GM12878 (cell line): ENCODE results near the gene COL6A1. TPM values are rescaled to one million over a fixed set of nuclear protein-coding genes. Genes with fewer than 3 reads are reported as not detected.

ENCODE experiments used
- ATAC-seq: fragments of 200-7000 bp; cut with Tn5 transposase; 3 replicates; pipeline ENCODE4 v1.9.1; 2020; ENCODE audit warnings: mild to moderate bottlenecking, moderate library complexity
- BruUV-seq: library from RNA; stranded (reverse); fragments of 400-500 nt; replicated peaks from 2 replicates; lab custom pipeline; 2021; lab: Mats Ljungman, UMichigan
- CTCF ChIA-PET: fragments of 300-600 bp; sonication (Branson Sonifier 250); formaldehyde crosslinking; extraction: SDS; loops from one replicate; lab custom pipeline; 2021; ENCODE audit warnings: inconsistent platforms; lab: Yijun Ruan, JAX
- POLR2A ChIA-PET: fragments of 350-600 bp; formaldehyde crosslinking; extraction: SDS; loops from one replicate; lab custom pipeline; 2021; ENCODE audit warnings: inconsistent platforms; lab: Charles Lee
- RAD21 ChIA-PET: fragments of 300-600 bp; sonication (Branson Sonifier 250); formaldehyde crosslinking; loops from one replicate; lab custom pipeline; 2023; ENCODE audit warnings: antibody characterized with exemption; ENCODE audit not compliant: unreplicated experiment; lab: Charles Lee
- SMC1A ChIA-PET: fragments of 300-600 bp; sonication (Branson Sonifier 250); formaldehyde crosslinking; loops from one replicate; lab custom pipeline; 2023; ENCODE audit not compliant: unreplicated experiment, uncharacterized antibody; lab: Charles Lee
- DNase-seq: peaks from one replicate; pipeline ENCODE4 v3.0.0-alpha.2; 2011; ENCODE audit warnings: low read depth, low spot score
- FAIRE-seq: peaks from 3 replicates; lab custom pipeline; 2011; peaks lifted over from hg19 to GRCh38; lab: Jason Lieb, UNC
- H2AFZ ChIP-seq: 2 replicates; pipeline ENCODE4 v1.6.0; 2011; ENCODE audit warnings: low read depth, low read length, control low read depth; ENCODE audit not compliant: control insufficient read depth
- H3K27ac ChIP-seq: 2 replicates; pipeline ENCODE4 v1.5.1; 2011; ENCODE audit warnings: control low read depth; ENCODE audit not compliant: control insufficient read depth, insufficient read depth
- H3K27me3 ChIP-seq, 2 experiments: replicated peaks in 1 of 2; 2 replicates each; pipeline versions ENCODE4 v1.6.0 to v1.6.1; 2011; ENCODE audit warnings: low read length in 1 of 2; ENCODE audit not compliant: control insufficient read depth in 2 of 2, insufficient read depth in 2 of 2
- H3K36me3 ChIP-seq, 2 experiments: 2 replicates each; pipeline ENCODE4 v1.5.1; 2011; ENCODE audit warnings: low read length in 1 of 2; ENCODE audit not compliant: control insufficient read depth in 2 of 2, insufficient read depth in 2 of 2
- H3K4me1 ChIP-seq: 2 replicates; pipeline ENCODE4 v1.6.1; 2011; ENCODE audit warnings: mild to moderate bottlenecking, low read length, moderate library complexity, mixed read lengths; ENCODE audit not compliant: control insufficient read depth, insufficient read depth
- H3K4me2 ChIP-seq: 2 replicates; pipeline ENCODE4 v1.6.0; 2011; ENCODE audit warnings: control low read depth; ENCODE audit not compliant: control insufficient read depth, insufficient read depth
- H3K4me3 ChIP-seq: fragments of 200-600 bp; sonication (generic); 2 replicates; pipeline ENCODE4 v1.5.1; 2016
- H3K79me2 ChIP-seq: 2 replicates; pipeline ENCODE4 v1.6.0; 2011; ENCODE audit warnings: low read length; ENCODE audit not compliant: control insufficient read depth, insufficient read depth
- H3K9ac ChIP-seq: 2 replicates; pipeline ENCODE4 v1.8.0; 2011; ENCODE audit warnings: low read length, control low read depth, mixed read lengths; ENCODE audit not compliant: control insufficient read depth, insufficient read depth
- H3K9me3 ChIP-seq: replicated peaks from 3 replicates; pipeline ENCODE4 v1.5.1; 2011; ENCODE audit warnings: mild to moderate bottlenecking, low read length; ENCODE audit not compliant: control insufficient read depth, insufficient read depth
- H4K20me1 ChIP-seq: 2 replicates; pipeline ENCODE4 v1.6.0; 2011; ENCODE audit not compliant: control insufficient read depth, insufficient read depth
- HCFC1 ChIP-seq: fragments of 150-350 bp; IDR thresholded peaks from 2 replicates; pipeline ENCODE4 v1.6.1; 2014; ENCODE audit warnings: low read length
- HDGF ChIP-seq: fragments of 450-650 bp; IDR thresholded peaks from 2 replicates; pipeline ENCODE4 v1.6.1; 2016; ENCODE audit warnings: antibody characterized with exemption
- MEF2A ChIP-seq: IDR thresholded peaks from 2 replicates; pipeline ENCODE4 v1.6.1; 2011; ENCODE audit warnings: low read depth, mild to moderate bottlenecking, low read length, moderate library complexity; ENCODE audit not compliant: insufficient read depth
- MYC ChIP-seq: IDR thresholded peaks from 2 replicates; pipeline ENCODE4 v1.6.1; 2011; ENCODE audit warnings: mild to moderate bottlenecking, low read length, moderate library complexity, inconsistent platforms; ENCODE audit not compliant: insufficient read depth, insufficient replicate concordance, insufficient read length, severe bottlenecking
- NFYB ChIP-seq: IDR thresholded peaks from 2 replicates; pipeline ENCODE4 v1.6.1; 2011; ENCODE audit warnings: low read depth, mild to moderate bottlenecking, low read length, improper control_type of control experiment, moderate library complexity; ENCODE audit not compliant: insufficient read depth
- NRF1 ChIP-seq: conservative IDR thresholded peaks from 2 replicates; pipeline ENCODE4 v1.6.1; 2011; ENCODE audit warnings: mild to moderate bottlenecking, low read depth, low read length, improper control_type of control experiment
- PAX8 ChIP-seq: fragments of 450-650 bp; IDR thresholded peaks from 2 replicates; pipeline ENCODE4 v1.6.1; 2017; ENCODE audit warnings: mild to moderate bottlenecking, moderate library complexity
- TAF1 ChIP-seq: IDR thresholded peaks from 2 replicates; pipeline ENCODE4 v1.6.1; 2011; ENCODE audit warnings: mild to moderate bottlenecking, low read depth, low read length, borderline replicate concordance
- WGBS: methylation state at CpG from one replicate; pipeline ENCODE4 v1.1.6; 2016; ENCODE audit warnings: low lambda C conversion rate; ENCODE audit not compliant: insufficient replicate concordance, insufficient coverage; ENCODE audit errors: missing lambda C conversion rate; 5-methylcytosine and 5-hydroxymethylcytosine counted together
- in situ Hi-C: fragments of 300-500 bp; cut with MboI; formaldehyde crosslinking; loops from 9 replicates; pipeline ENCODE4 v1.14.3; 2018; ENCODE audit warnings: mixed read lengths
- intact Hi-C: fragments of 100-400 bp; cut with micrococcal nuclease; formaldehyde crosslinking; loops from one replicate; pipeline ENCODE4 v1.14.2; 2022; ENCODE audit not compliant: unreplicated experiment
- polyA plus RNA-seq, 11 experiments: library from polyadenylated mRNA; depleted of rRNA in 4 of 11; unstranded in 6 of 11; stranded (reverse) in 5 of 11; fragments of >200 nt; fragmentation: Nextera tagmentation in 4 of 11; fragmentation: Illumina TruSeq in 1 of 11; extraction: Ambion mirVana in 4 of 11; extraction: Trizol in 1 of 11; gene quantifications; 1 replicate in 1 of 11; 2 replicates in 10 of 11; pipeline versions ENCODE4 v1.2.1 to v1.2.3, GENCODE V29; 2011 to 2016; ENCODE audit warnings: inconsistent platforms in 2 of 11, missing spikeins in 2 of 11, low read depth in 1 of 11
- total RNA-seq, 4 experiments: library from RNA; depleted of rRNA in 3 of 4; stranded (reverse); fragments of >200 nt in 3 of 4; fragmentation: Illumina TruSeq in 1 of 4; extraction: Trizol in 1 of 4; gene quantifications; 2 replicates each; pipeline versions ENCODE4 v1.2.1 to v1.2.3, GENCODE V29; 2013 to 2021

Gene COL6A1
- total and polyA plus RNA-seq, 10 of the 15 experiments (the other 5 are each of a cell fraction or from before 2014, with no cell fraction given) = 0.12 to 1.3 (median 0.20) TPM; not detected in 7

DNA sequence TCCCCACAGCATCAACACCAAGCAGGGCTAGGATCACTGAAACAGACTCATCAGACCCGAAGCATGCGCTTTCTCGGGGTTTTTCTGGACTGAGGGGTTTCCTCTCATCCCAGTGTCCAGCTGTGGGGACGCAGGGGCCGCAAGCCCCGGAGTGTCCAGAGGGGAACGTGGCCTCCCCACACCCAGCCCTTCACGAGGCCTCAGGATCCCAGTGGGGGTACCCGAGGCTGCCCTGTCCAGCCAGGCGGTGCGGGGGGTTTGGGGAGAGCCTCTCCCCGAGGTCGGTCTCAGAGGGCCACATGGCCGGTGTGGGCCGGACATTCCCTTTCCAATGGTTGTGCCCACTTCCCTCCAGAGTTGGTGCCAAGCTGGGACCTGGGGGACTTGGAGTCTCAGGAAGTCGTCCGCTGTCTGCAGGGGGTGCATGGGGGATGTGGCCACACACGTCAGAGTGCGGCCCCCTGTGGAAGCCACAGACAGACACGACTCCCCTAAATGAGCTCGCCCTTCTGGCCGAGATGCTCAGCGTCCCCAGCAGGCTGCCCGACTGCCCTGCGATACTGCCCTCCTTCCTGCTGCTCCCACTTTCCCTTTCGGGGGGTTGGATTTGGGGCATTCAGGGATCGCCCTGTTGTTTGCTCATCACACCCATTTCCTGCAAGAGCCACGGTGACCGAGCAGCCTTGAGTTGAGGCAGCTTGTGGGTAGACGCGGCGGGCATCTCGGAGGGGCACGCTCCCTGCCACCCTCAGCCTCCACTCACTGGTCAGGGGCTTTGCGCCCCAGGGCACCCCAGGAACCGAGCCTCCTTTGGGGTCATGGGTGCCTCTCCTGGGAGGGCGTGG, 4.1 kb downstream of the COL6A1 start:
- Histone ChIP-seq H3K4me2 (no peak overlapping the region), H3K27me3 (peaks cover 0 to 3% of the 10 kb centered on the region in 2 experiments; a peak in 2 of 4 replicates), H3K27ac (no peak overlapping the region), H3K36me3 (no peaks in the 10 kb centered on the region), H4K20me1 (no peaks in the 10 kb centered on the region), H3K79me2 (no peaks in the 10 kb centered on the region), H2AFZ (no peak overlapping the region), H3K4me1 (no peaks in the 10 kb centered on the region; the same call in 1 of the 2 replicates), H3K9me3 (no peaks in the 10 kb centered on the region), H3K4me3 (no peak overlapping the region), H3K9ac (no peak overlapping the region)
- TF ChIP-seq NRF1 (no peak), MEF2A (no peak), MYC (no peak), TAF1 (no peak), HDGF (no peak), PAX8 (no peak), HCFC1 (no peak), NFYB (no peak)
- in situ Hi-C loops = no loop called here
- intact Hi-C loops = no loop called here
- no peak for FAIRE-seq
- WGBS = 61% methylated on average over 35 of the region's 37 CpGs
- DNase-seq = no peak
- BruUV-seq = no TSS peak
- ATAC-seq = no peak
- POLR2A ChIA-PET = no interaction called here
- RAD21 ChIA-PET = no interaction called here
- CTCF ChIA-PET = no interaction called here
- SMC1A ChIA-PET = no interaction called here
